PC-9 (cell line): ENCODE data around the gene FCN3. TPM values are rescaled to one million over a fixed set of nuclear protein-coding genes. Genes with fewer than 3 reads are reported as not detected.
"Not testable (repeated sequence)": the region's sequence is repeated elsewhere in the genome, so short reads cannot be mapped to it uniquely, and the experiment has no call there.

Experiments used
- BruUV-seq: library from RNA; stranded (reverse); fragments of 400-500 nt; replicated peaks from 2 replicates; lab custom pipeline; 2021; lab: Mats Ljungman, UMichigan
- CTCF ChIA-PET: fragments of 300-600 bp; sonication (Branson Sonifier 250); formaldehyde crosslinking; loops from one replicate; lab custom pipeline; 2022; ENCODE audit warnings: antibody characterized with exemption; lab: Charles Lee
- POLR2A ChIA-PET: fragments of 300-600 bp; sonication (Branson Sonifier 250); formaldehyde crosslinking; loops from one replicate; lab custom pipeline; 2022; ENCODE audit warnings: antibody characterized with exemption; ENCODE audit not compliant: unreplicated experiment; lab: Charles Lee
- DNase-seq, 2 experiments: peaks; one replicate each; pipeline versions ENCODE4 v3.0.0 to v3.0.0-alpha.2; 2015 to 2022; ENCODE audit warnings: mixed read lengths in 1 of 2
- H2AFZ ChIP-seq: fragments of 200-600 bp; sonication (generic); 2 replicates; pipeline ENCODE4 v1.8.1; 2017; ENCODE audit warnings: antibody characterized with exemption
- H3F3A ChIP-seq: fragments of 200-600 bp; sonication (generic); 2 replicates; pipeline ENCODE4 v1.8.1; 2017; ENCODE audit warnings: antibody characterized with exemption, mild to moderate bottlenecking, low read depth; ENCODE audit not compliant: insufficient read depth
- H3K27ac ChIP-seq: fragments of 200-600 bp; sonication (generic); 2 replicates; pipeline ENCODE4 v1.6.1; 2016; ENCODE audit warnings: mixed run types
- H3K27me3 ChIP-seq: fragments of 200-600 bp; sonication (generic); 2 replicates; pipeline ENCODE4 v1.6.1; 2016; ENCODE audit warnings: low read depth, mixed run types; ENCODE audit not compliant: insufficient read depth
- H3K36me3 ChIP-seq: fragments of 200-600 bp; sonication (generic); 2 replicates; pipeline ENCODE4 v1.6.1; 2016; ENCODE audit warnings: low read depth, mixed run types
- H3K4me1 ChIP-seq: fragments of 200-600 bp; sonication (generic); replicated peaks from 2 replicates; pipeline ENCODE4 v1.6.1; 2016; ENCODE audit warnings: mixed run types; ENCODE audit not compliant: insufficient read depth
- H3K4me2 ChIP-seq: fragments of 200-600 bp; sonication (generic); 2 replicates; pipeline ENCODE4 v1.6.1; 2017; ENCODE audit warnings: mixed run types
- H3K4me3 ChIP-seq: fragments of 200-600 bp; sonication (generic); 2 replicates; pipeline ENCODE4 v1.6.1; 2016; ENCODE audit warnings: mixed run types
- H3K79me2 ChIP-seq: fragments of 200-600 bp; sonication (generic); 2 replicates; pipeline ENCODE4 v1.6.1; 2017; ENCODE audit warnings: low read depth, mixed run types
- H3K9me2 ChIP-seq: fragments of 200-600 bp; sonication (generic); 2 replicates; pipeline ENCODE4 v1.8.1; 2017; ENCODE audit warnings: mild to moderate bottlenecking; ENCODE audit not compliant: insufficient read depth
- H3K9me3 ChIP-seq: fragments of 200-600 bp; sonication (generic); 2 replicates; pipeline ENCODE4 v1.8.1; 2016; ENCODE audit warnings: low read depth; ENCODE audit not compliant: insufficient read depth
- H4K20me1 ChIP-seq: fragments of 200-600 bp; sonication (generic); 2 replicates; pipeline ENCODE4 v1.8.1; 2017; ENCODE audit not compliant: insufficient read depth
- EZH2 ChIP-seq: fragments of 200-600 bp; sonication (generic); IDR thresholded peaks from 2 replicates; pipeline ENCODE4 v1.8.0; 2017; ENCODE audit warnings: antibody characterized with exemption, low read depth
- intact Hi-C: fragments of 100-400 bp; cut with micrococcal nuclease; formaldehyde crosslinking; loops from one replicate; pipeline ENCODE4 v1.10.0; 2022; ENCODE audit not compliant: unreplicated experiment
- total RNA-seq: library from RNA; stranded (reverse); gene quantifications from 2 replicates; pipeline ENCODE4 v1.2.3, GENCODE V29; 2021
- TF ChIP-seq, protein P1 (sequence below): fragments of 200-600 bp; sonication (generic); conservative IDR thresholded peaks from 2 replicates; pipeline ENCODE4 v1.6.1; 2017; ENCODE audit warnings: mixed run types, antibody characterized with exemption, mild to moderate bottlenecking, moderate library complexity

FCN3 gene
- total RNA-seq, 1 experiment from 2014 or later = not detected

- Histone ChIP-seq H3K9me3 (no peaks in the 10 kb centered on the region), H3K27me3 (no peaks in the 10 kb centered on the region), H3K4me3 (peak within 1 kb of the TSS; percentile 66), H4K20me1 (no peaks in the 10 kb centered on the region), H2AFZ (peak within 1 kb of the TSS; percentile 86), H3K9me2 (no peaks in the 10 kb centered on the region), H3K27ac (no peak within 1 kb of the TSS), H3K79me2 (no peaks in the 10 kb centered on the region), H3K4me2 (peak within 1 kb of the TSS; percentile 85), H3K4me1 (no peaks in the 10 kb centered on the region), H3F3A (no peaks in the 10 kb centered on the region), H3K36me3 (no peaks in the 10 kb centered on the region)
- intact Hi-C loops = no loop called here
- no peak for TF ChIP-seq EZH2
- TF ChIP-seq, protein P1, sequence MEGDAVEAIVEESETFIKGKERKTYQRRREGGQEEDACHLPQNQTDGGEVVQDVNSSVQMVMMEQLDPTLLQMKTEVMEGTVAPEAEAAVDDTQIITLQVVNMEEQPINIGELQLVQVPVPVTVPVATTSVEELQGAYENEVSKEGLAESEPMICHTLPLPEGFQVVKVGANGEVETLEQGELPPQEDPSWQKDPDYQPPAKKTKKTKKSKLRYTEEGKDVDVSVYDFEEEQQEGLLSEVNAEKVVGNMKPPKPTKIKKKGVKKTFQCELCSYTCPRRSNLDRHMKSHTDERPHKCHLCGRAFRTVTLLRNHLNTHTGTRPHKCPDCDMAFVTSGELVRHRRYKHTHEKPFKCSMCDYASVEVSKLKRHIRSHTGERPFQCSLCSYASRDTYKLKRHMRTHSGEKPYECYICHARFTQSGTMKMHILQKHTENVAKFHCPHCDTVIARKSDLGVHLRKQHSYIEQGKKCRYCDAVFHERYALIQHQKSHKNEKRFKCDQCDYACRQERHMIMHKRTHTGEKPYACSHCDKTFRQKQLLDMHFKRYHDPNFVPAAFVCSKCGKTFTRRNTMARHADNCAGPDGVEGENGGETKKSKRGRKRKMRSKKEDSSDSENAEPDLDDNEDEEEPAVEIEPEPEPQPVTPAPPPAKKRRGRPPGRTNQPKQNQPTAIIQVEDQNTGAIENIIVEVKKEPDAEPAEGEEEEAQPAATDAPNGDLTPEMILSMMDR = peak; percentile 39; the same call in 1 of the 2 replicates
- no TSS peak for BruUV-seq
- POLR2A ChIA-PET = no interaction called here
- CTCF ChIA-PET = interaction anchor here (0.6 kb wide), 1 partner anchor 1314 kb away, joined by 3 read pairs; no protein-coding TSS in a partner anchor
- peak; percentile 66 to 86 for DNase-seq
Observed at GRCh38 chr1:27392096-27392777, 17.6 kb upstream of the FCN3 start, which contains the start of gene GPR3. GPR3 (plus strand) TSS chr1:27392622; CDS start chr1:27393799, 1,177 bp downstream.

DNA sequence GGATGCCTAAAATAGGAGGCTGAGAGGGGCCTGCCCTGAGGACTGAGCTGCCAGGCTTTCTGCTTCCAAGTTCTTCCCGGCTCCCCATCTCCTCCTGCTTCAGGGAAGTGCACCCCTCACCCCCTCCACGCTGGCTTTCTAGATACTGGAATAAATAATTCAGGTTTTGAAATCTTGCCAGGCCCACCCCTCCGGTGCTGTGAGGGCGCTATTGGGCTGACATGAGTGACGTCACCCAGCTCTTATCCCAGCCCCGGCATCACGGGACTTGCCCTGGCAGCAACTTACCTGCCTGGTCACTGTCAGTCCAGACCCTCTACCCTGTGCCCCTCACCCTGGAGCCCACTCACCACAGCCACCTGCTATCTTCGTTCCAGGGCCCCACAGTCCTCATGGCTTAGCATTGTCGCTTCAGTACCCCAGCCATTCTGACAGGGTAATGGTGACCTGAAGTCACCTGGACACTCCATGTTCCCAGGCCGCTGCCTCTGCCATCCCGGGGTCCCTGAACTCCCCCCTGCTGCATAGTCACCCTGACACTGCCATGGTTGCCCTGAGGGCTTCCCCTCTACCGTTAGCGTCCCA is 17.0 kb upstream of the FCN3 start:
- TF ChIP-seq, protein P1 = no peak
- TF ChIP-seq EZH2 = no peak
- no peak overlapping the region for H3K27ac ChIP-seq
- H4K20me1 ChIP-seq = no peaks in the 10 kb centered on the region
- no peak for DNase-seq
- H3K9me2 ChIP-seq = no peaks in the 10 kb centered on the region
- no peak overlapping the region for H2AFZ ChIP-seq
- BruUV-seq = no TSS peak
- H3F3A ChIP-seq = no peaks in the 10 kb centered on the region
- intact Hi-C loops = no loop called here
- CTCF ChIA-PET = interaction anchor here (0.5 to 0.9 kb wide), 4 partner anchors 40 to 1315 kb away, joined by 3 to 16 read pairs (median 3); no protein-coding TSS in a partner anchor
- POLR2A ChIA-PET = no interaction called here
- no peaks in the 10 kb centered on the region for H3K27me3 ChIP-seq
- no peaks in the 10 kb centered on the region for H3K4me1 ChIP-seq
- H3K4me2 ChIP-seq = peak overlapping the region; percentile 85
- no peaks in the 10 kb centered on the region for H3K36me3 ChIP-seq
- no peaks in the 10 kb centered on the region for H3K9me3 ChIP-seq
- no peaks in the 10 kb centered on the region for H3K79me2 ChIP-seq
- H3K4me3 ChIP-seq = peak overlapping the region; percentile 66; the same call in 1 of the 2 replicates

DNA sequence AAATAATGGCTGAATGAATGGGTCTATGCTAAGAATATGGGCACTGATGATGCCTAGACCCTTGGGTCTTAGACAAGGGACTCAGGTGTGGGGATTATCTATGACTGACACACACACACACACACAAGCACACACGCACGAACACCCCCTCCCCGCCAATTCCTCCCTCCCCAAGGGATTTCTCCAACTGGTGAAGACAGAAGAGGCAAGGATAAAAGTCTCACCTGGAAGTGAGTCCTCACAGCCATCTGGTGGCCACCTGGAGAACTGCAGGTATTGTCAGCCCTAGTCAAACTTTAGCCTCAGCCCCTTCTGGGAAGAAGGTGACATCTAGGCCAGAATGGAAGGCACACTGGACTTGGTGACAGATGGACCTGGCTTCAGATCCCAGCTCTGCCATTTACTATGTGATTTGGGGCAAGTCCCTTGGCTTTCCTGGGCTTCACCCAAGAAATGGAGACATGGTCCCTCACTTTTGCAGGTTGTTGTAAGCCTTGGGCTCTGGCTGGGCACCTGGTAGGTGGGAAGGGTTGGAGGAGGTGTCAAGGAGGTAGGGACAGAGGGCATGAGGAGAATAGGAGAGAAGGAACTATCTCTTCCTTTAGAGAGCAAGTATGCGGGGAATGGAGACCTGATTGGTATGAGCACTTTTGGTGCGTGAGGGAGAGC is 13.8 kb upstream of the FCN3 start:
- H3K9me3 ChIP-seq = no peaks in the 10 kb centered on the region
- BruUV-seq = no TSS peak
- no peaks in the 10 kb centered on the region for H3K4me1 ChIP-seq
- no peaks in the 10 kb centered on the region for H3K79me2 ChIP-seq
- no peaks in the 10 kb centered on the region for H4K20me1 ChIP-seq
- ChIA-PET CTCF (interaction anchor here (0.7 to 2.0 kb wide), 4 partner anchors 87 to 92 kb away, joined by 3 to 7 read pairs (median 4); no protein-coding TSS in a partner anchor), POLR2A (no interaction called here)
- no peaks in the 10 kb centered on the region for H3K9me2 ChIP-seq
- peak; percentile 55 to 71 for DNase-seq
- H3K27ac ChIP-seq = no peak overlapping the region
- no peak overlapping the region for H3K4me3 ChIP-seq
- H3K27me3 ChIP-seq = no peaks in the 10 kb centered on the region
- H3F3A ChIP-seq = no peaks in the 10 kb centered on the region
- no peaks in the 10 kb centered on the region for H3K36me3 ChIP-seq
- intact Hi-C loops = loop anchor here (1.0 kb wide), 1 partner anchor 87 kb away; no protein-coding TSS in a partner anchor
- H2AFZ ChIP-seq = no peak overlapping the region
- no peak overlapping the region for H3K4me2 ChIP-seq
- TF ChIP-seq, protein P1 = peak; percentile 87
- no peak for TF ChIP-seq EZH2

- H3K27ac ChIP-seq, H3K27me3 ChIP-seq, DNase-seq, H3F3A ChIP-seq, CTCF ChIA-PET, H4K20me1 ChIP-seq, H3K9me2 ChIP-seq, H3K4me2 ChIP-seq, H3K36me3 ChIP-seq, H3K4me1 ChIP-seq, BruUV-seq, H2AFZ ChIP-seq, H3K9me3 ChIP-seq, H3K4me3 ChIP-seq, H3K79me2 ChIP-seq, intact Hi-C loops: not testable (repeated sequence)
- POLR2A ChIA-PET = interaction anchor here (0.7 kb wide), 1 partner anchor 388 kb away, joined by 6 read pairs; the partner anchor contains the start of gene STX12
Observed at GRCh38 chr1:27384797-27385196, 10.2 kb upstream of the FCN3 start.
